Smooth muscle cell (in vitro differentiated cells): ENCODE results near the gene DNHD1. TPM values are rescaled to one million over a fixed set of nuclear protein-coding genes. Genes with fewer than 3 reads are reported as not detected.
A peak's percentile ranks its signal among the peaks of the same experiment; 100 is the strongest.

Experiments used
- DNase-seq: peaks from one replicate; lab custom pipeline; 2025; ENCODE audit not compliant: unreplicated experiment; lab: John Stamatoyannopoulos, UW
- H2AFZ ChIP-seq: fragments of 200-600 bp; sonication (generic); 2 replicates; pipeline ENCODE4 v1.6.0; 2016; ENCODE audit warnings: antibody characterized with exemption, low read depth, mild to moderate bottlenecking
- H3F3A ChIP-seq: fragments of 200-600 bp; sonication (generic); 2 replicates; pipeline ENCODE4 v1.6.0; 2017; ENCODE audit warnings: antibody characterized with exemption, low read depth
- H3K27ac ChIP-seq: fragments of 200-600 bp; sonication (generic); 2 replicates; pipeline ENCODE4 v1.5.1; 2016; ENCODE audit warnings: low read depth, mild to moderate bottlenecking
- H3K27me3 ChIP-seq: fragments of 200-600 bp; sonication (generic); 2 replicates; pipeline ENCODE4 v1.6.1; 2016; ENCODE audit warnings: low read depth, mild to moderate bottlenecking
- H3K36me3 ChIP-seq: fragments of 200-600 bp; sonication (generic); 2 replicates; pipeline ENCODE4 v1.5.1; 2016; ENCODE audit warnings: low read depth
- H3K4me1 ChIP-seq: fragments of 200-600 bp; sonication (generic); 2 replicates; pipeline ENCODE4 v1.5.1; 2016; ENCODE audit warnings: low read depth
- H3K4me2 ChIP-seq: fragments of 200-600 bp; sonication (generic); 2 replicates; pipeline ENCODE4 v1.6.0; 2016; ENCODE audit warnings: mild to moderate bottlenecking
- H3K4me3 ChIP-seq: fragments of 200-600 bp; sonication (generic); 2 replicates; pipeline ENCODE4 v1.5.1; 2016; ENCODE audit warnings: mild to moderate bottlenecking
- H3K79me2 ChIP-seq: fragments of 200-600 bp; sonication (generic); 2 replicates; pipeline ENCODE4 v1.6.0; 2016; ENCODE audit warnings: low read depth, mild to moderate bottlenecking
- H3K9ac ChIP-seq: fragments of 200-600 bp; sonication (generic); 2 replicates; pipeline ENCODE4 v1.6.0; 2016; ENCODE audit warnings: low read depth
- H3K9me3 ChIP-seq: fragments of 200-600 bp; sonication (generic); replicated peaks from 2 replicates; pipeline ENCODE4 v1.5.1; 2016; ENCODE audit warnings: low read depth
- H4K20me1 ChIP-seq: fragments of 200-600 bp; sonication (generic); 2 replicates; pipeline ENCODE4 v1.6.0; 2016; ENCODE audit warnings: low read depth
- WGBS: methylation state at CpG from one replicate; pipeline ENCODE4 v1.1.7; 2016; ENCODE audit warnings: low lambda C conversion rate; 5-methylcytosine and 5-hydroxymethylcytosine counted together
- polyA plus RNA-seq: library from polyadenylated mRNA; unstranded; fragments of >200 nt; fragmentation: Nextera tagmentation; extraction: Ambion mirVana; gene quantifications from 2 replicates; pipeline ENCODE4 v1.2.1, GENCODE V29; 2016
- total RNA-seq: library from RNA; depleted of rRNA; stranded (reverse); fragments of >200 nt; gene quantifications from 2 replicates; pipeline ENCODE4 v1.2.3, GENCODE V29; 2014
- TF ChIP-seq, protein P1 (sequence below): fragments of 200-600 bp; sonication (generic); IDR thresholded peaks from 2 replicates; pipeline ENCODE4 v1.5.1; 2017; ENCODE audit warnings: borderline replicate concordance, mild to moderate bottlenecking, antibody characterized with exemption; ENCODE audit not compliant: insufficient read depth, poor library complexity, severe bottlenecking

Gene DNHD1
- total and polyA plus RNA-seq, 2 experiments from 2014 or later: 5.5 to 9.1 TPM

DNA sequence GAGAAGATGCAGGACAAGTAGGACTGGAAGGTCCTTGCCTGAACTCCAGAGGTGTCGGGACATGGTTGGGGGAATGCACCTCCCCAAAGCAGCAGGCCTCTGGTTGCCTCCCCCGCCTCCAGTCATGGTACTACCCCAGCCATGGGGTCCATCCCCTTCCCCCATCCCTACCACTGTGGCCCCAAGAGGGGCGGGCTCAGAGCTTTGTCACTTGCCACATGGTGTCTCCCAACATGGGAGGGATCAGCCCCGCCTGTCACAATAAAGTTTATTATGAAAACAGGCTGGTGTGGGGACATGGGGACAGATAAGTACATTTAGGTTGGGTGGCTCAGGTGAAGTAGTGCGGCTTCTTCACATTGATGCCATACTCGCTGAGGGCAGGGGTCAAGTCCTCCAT, 113.5 kb downstream of the DNHD1 start:
- Histone ChIP-seq H3K27ac (peak overlapping the region; percentile 99), H3K4me2 (no peak overlapping the region), H3K9me3 (no peaks in the 10 kb centered on the region), H3K36me3 (no peaks in the 10 kb centered on the region), H3K79me2 (peaks cover 53% of the 10 kb centered on the region), H3K4me3 (no peak overlapping the region), H3K9ac (no peak overlapping the region), H3K27me3 (no peaks in the 10 kb centered on the region), H3K4me1 (peaks cover 35% of the 10 kb centered on the region), H4K20me1 (peaks cover 4% of the 10 kb centered on the region), H2AFZ (no peak overlapping the region), H3F3A (peaks cover 56% of the 10 kb centered on the region)
- DNase-seq: no peak
- TF ChIP-seq, protein P1, sequence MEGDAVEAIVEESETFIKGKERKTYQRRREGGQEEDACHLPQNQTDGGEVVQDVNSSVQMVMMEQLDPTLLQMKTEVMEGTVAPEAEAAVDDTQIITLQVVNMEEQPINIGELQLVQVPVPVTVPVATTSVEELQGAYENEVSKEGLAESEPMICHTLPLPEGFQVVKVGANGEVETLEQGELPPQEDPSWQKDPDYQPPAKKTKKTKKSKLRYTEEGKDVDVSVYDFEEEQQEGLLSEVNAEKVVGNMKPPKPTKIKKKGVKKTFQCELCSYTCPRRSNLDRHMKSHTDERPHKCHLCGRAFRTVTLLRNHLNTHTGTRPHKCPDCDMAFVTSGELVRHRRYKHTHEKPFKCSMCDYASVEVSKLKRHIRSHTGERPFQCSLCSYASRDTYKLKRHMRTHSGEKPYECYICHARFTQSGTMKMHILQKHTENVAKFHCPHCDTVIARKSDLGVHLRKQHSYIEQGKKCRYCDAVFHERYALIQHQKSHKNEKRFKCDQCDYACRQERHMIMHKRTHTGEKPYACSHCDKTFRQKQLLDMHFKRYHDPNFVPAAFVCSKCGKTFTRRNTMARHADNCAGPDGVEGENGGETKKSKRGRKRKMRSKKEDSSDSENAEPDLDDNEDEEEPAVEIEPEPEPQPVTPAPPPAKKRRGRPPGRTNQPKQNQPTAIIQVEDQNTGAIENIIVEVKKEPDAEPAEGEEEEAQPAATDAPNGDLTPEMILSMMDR: no peak
- WGBS: 95% methylated on average over 6 of the region's 6 CpGs

DNA sequence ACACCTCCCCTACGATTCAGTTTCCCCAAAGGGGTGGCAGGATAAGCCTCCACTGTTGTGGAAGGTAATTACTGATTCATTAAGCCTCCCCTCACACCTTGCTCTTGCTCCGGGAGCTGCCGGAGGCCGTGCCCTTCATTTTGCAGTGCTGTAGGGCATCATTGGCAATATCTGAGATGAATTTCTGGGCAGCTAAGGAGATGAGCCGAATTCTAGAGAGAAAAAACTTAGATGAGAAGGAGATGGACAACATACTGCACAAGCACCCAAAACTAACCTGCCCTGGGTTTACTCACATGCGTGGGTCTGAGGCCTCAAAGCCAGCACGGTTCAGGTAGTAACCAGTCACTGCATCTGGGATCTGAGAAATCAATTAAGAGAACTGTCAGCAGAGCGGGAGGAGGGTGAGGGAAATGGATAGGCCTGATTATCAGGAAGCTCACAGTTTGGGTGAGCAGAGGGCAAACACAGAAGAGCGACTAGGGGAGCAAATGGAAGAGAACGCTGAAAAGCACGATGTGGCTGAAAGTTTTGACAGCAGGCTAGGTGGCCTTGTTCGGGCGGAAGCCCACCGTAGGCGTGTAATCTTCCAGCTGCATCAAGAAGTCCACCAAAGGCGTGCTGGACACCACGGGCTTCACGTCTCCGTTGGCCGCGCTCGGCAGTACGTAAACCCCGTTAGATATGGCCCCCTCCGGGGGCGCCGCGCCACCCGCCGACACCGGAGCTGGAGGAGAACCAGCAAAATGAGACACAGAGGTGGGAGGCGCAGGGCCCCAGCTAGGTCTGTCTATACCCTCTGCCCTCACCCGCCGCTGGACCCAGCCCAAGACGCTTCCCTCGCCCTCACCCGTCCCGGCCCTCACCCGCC, 114.2 kb downstream of the DNHD1 start:
- Histone ChIP-seq H2AFZ (no peak overlapping the region), H3K4me3 (peak overlapping the region; percentile 67), H4K20me1 (peaks cover 4% of the 10 kb centered on the region), H3F3A (peaks cover 50% of the 10 kb centered on the region), H3K27me3 (no peaks in the 10 kb centered on the region), H3K27ac (peak overlapping the region; percentile 99), H3K9ac (peak overlapping the region; percentile 90), H3K79me2 (peaks cover 45% of the 10 kb centered on the region), H3K4me1 (peaks cover 27% of the 10 kb centered on the region), H3K9me3 (no peaks in the 10 kb centered on the region), H3K4me2 (peak overlapping the region; percentile 90), H3K36me3 (no peaks in the 10 kb centered on the region)
- TF ChIP-seq, protein P1: no peak
- no peak for DNase-seq
- WGBS: 17% methylated on average over 38 of the region's 39 CpGs

DNA sequence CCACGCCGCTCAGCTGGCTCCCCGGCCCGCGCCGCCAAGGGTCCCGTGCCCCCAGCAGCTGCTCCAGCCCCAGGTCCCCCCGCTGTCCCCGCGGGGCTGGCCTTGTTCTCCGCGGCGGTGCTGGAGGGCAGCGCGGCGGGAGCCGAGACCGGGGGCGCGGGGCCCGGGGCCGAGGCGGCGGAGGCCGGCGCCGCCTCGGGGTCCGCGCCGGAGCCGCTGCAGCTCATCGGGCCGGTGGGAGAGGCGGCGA, 114.8 kb downstream of the DNHD1 start:
- Histone ChIP-seq H2AFZ (no peak overlapping the region), H3K9me3 (no peaks in the 10 kb centered on the region), H3K9ac (peak overlapping the region; percentile 90), H3K36me3 (no peaks in the 10 kb centered on the region), H3F3A (peaks cover 46% of the 10 kb centered on the region), H3K4me3 (peak overlapping the region; percentile 67), H3K4me2 (peak overlapping the region; percentile 90), H3K79me2 (peaks cover 41% of the 10 kb centered on the region), H3K27ac (peak overlapping the region; percentile 99), H4K20me1 (peaks cover 4% of the 10 kb centered on the region), H3K4me1 (peaks cover 22% of the 10 kb centered on the region), H3K27me3 (no peaks in the 10 kb centered on the region)
- 0% methylated on average over 10 of the region's 36 CpGs for WGBS
- TF ChIP-seq, protein P1: no peak
- DNase-seq: no peak
